Left kidney (tissue), 8 donors: ENCODE results near the gene GBA2. TPM values are rescaled to one million over a fixed set of nuclear protein-coding genes. Genes with fewer than 3 reads are reported as not detected.
A peak's percentile ranks its signal among the peaks of the same experiment; 100 is the strongest.

Experiments used
- DNase-seq: peaks from one replicate; pipeline ENCODE4 v3.0.0-alpha.2; 2013
- long read RNA-seq, 8 donors: transcript quantifications; one replicate each; lab custom pipeline, GENCODE V29; 2026
- polyA plus RNA-seq: library from polyadenylated mRNA; unstranded; fragments of 120-200 nt; gene quantifications from one replicate; pipeline ENCODE4 v1.2.1, GENCODE V29; 2013; ENCODE audit not compliant: insufficient read length

GBA2 gene
- polyA plus RNA-seq: 138 TPM
- long read RNA-seq, donor 1, transcript GBA2-208 (3 exons, 836 nt): major isoform, 8 of 22 reads
- long read RNA-seq, donor 1, transcript GBA2-203 (17 exons, 3,611 nt): minor isoform, 6 of 22 reads
- long read RNA-seq, donor 1, partial matches to known transcripts: 7 of 22 reads
- long read RNA-seq, donor 1, other reads (novel, unspliced or antisense): 0 of 22 reads
- long read RNA-seq, donor 2, transcript GBA2-208 (3 exons, 836 nt): major isoform, 10 of 16 reads
- long read RNA-seq, donor 2, partial matches to known transcripts: 0 of 16 reads
- long read RNA-seq, donor 2, other reads (novel, unspliced or antisense): 0 of 16 reads
- long read RNA-seq, donor 3, partial matches to known transcripts: 7 of 28 reads
- long read RNA-seq, donor 3, other reads (novel, unspliced or antisense): 13 of 28 reads
- long read RNA-seq, donor 4, partial matches to known transcripts: 0 of 1 reads
- long read RNA-seq, donor 4, other reads (novel, unspliced or antisense): 0 of 1 reads
- long read RNA-seq, donor 5, transcript GBA2-208 (3 exons, 836 nt): major isoform, 13 of 21 reads
- long read RNA-seq, donor 5, transcript GBA2-203 (17 exons, 3,611 nt): minor isoform, 5 of 21 reads
- long read RNA-seq, donor 5, partial matches to known transcripts: 0 of 21 reads
- long read RNA-seq, donor 5, other reads (novel, unspliced or antisense): 0 of 21 reads
- long read RNA-seq, donor 6, transcript GBA2-208 (3 exons, 836 nt): minor isoform, 7 of 15 reads
- long read RNA-seq, donor 6, transcript GBA2-203 (17 exons, 3,611 nt): major isoform, 8 of 15 reads
- long read RNA-seq, donor 6, partial matches to known transcripts: 0 of 15 reads
- long read RNA-seq, donor 6, other reads (novel, unspliced or antisense): 0 of 15 reads
- long read RNA-seq, donor 7, transcript GBA2-203 (17 exons, 3,611 nt): minor isoform, 6 of 23 reads
- long read RNA-seq, donor 7, transcript GBA2-208 (3 exons, 836 nt): major isoform, 9 of 23 reads
- long read RNA-seq, donor 7, partial matches to known transcripts: 7 of 23 reads
- long read RNA-seq, donor 7, other reads (novel, unspliced or antisense): 0 of 23 reads
- long read RNA-seq, donor 8, partial matches to known transcripts: 0 of 5 reads
- long read RNA-seq, donor 8, other reads (novel, unspliced or antisense): 0 of 5 reads

DNA sequence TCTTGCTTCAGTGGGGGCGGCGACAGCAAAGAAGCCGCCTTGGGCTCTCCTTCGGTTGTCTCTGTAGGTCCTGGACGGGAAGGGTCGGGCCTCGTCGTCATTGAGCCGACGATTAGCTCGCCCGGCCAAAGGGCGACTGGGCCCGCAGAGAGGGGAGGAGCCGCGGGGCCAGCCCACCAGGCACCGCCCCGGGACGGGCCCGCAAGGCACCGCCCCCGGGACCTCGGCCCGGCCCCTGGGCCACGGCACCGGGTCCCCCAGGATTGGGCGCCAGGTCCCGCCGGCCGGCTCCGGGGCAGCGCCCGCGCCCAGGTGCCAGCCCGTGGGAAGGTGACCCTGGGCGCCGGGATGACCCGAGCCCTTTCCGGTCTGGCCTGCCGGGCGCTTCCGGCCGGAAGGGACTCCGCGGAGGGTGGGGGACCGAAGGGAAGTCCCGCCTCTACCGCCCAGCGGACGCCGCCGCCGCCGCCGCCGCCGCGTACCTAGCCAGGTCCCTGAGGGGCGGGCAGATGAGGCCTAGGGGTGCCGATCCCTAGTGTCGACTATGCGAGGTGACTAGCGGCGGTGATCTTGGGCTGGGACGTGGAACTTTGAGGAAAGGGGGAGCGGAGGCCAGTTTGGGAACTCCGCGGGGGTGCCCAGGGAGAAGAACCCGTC is at the start of gene GBA2, which contains the start of gene RGP1:
GBA2 (minus strand) TSS at position 371 of the 657 bp plus-strand sequence. CDS start 524 bp downstream, outside the sequence.
RGP1 (plus strand) TSS at position 430 of the 657 bp plus-strand sequence. CDS start 469 bp downstream, outside the sequence.
- no peak for DNase-seq

GRCh38 chr9:35797311-35798109 is 48.5 kb upstream of the GBA2 start:
- no peak for DNase-seq

DNA sequence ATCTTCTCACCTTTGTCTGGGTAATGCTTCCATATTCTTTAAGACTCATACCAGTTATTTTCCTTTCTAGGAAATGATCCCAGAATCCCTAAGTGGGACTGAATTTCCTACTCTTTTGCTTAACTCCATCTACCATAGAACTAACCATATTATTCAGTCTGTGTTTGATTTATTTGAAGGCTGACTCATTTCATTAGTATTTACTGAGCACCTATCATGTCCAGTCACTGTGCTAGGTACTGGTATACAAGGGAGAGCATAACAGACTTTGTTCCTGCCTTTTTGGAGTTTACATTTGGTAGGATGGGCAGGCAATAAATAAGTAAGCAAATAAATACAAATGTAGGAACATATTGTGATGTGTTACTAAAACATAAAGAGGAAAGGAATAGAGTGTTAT is 46.7 kb upstream of the GBA2 start:
- no peak for DNase-seq

GRCh38 chr9:35793461-35793860 is 44.4 kb upstream of the GBA2 start:
- DNase-seq: no peak

GRCh38 chr9:35792826-35793225 is 43.8 kb upstream of the GBA2 start:
- DNase-seq: no peak

DNA sequence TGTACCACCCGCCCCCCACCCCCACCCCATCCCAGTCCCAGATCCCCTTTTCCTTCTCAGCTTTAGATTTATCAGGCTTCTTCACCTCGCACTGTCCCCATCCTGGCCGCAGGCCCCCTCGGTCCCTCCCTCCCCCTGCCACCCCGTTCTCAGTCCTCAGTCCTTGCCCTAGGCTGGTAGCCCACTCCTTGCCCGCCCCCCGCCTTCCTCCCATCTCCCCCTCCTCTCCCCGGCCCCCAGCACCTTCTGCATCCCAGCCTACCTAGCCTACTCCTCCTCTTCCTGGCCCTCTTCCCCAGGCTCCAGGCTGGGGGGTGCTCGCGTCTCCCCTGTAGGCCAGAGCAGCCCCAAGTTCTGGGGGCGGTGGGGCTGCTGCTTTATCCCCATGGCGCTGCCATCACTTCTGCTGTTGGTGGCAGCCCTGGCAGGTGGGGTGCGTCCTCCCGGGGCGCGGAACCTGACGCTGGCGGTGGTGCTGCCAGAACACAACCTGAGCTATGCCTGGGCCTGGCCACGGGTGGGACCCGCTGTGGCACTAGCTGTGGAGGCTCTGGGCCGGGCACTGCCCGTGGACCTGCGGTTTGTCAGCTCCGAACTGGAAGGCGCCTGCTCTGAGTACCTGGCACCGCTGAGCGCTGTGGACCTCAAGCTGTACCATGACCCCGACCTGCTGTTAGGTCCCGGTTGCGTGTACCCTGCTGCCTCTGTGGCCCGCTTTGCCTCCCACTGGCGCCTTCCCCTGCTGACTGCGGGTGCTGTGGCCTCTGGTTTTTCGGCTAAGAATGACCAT is 43.2 kb upstream of the GBA2 start:
- no peak for DNase-seq

DNA sequence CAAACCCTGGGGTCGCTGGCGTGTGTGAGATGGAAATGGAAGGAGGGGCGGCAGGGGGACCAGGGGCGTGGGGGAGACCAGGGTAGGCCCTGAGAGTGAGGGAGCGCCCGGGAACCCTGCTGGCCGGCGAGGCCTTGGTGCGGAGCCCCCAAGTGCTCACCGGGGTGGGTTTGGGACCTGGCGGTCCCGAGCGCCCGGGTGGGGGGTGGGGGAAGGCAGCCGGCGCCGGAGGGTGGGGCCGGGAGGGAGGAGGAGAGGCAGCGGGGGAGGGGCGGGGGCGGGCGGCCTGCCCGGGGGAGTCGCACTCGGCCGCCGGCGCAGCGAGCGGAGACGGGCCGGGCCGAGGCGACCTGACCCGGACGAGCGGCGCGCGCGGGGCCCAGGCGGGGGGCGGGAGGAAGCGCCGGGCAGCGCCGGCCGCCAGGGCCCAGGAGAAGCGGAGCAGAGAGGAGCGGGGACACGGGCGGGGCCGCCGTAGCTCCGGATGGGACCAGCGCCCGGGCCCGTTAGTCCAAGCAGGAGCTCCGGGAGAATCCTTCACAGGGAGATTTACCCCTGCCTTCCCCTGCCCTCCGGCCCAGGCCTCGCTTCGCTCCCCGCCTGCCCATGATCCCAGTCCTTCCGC is 42.4 kb upstream of the GBA2 start, which contains the start of gene NPR2:
NPR2 (plus strand) TSS at position 295 of the 625 bp plus-strand sequence. CDS start 818 bp downstream, outside the sequence.
- no peak for DNase-seq

- peak; percentile 87 for DNase-seq
Observed at GRCh38 chr9:35790385-35791296, 41.6 kb upstream of the GBA2 start.

- DNase-seq: no peak
Observed at GRCh38 chr9:35790025-35790384, 41.0 kb upstream of the GBA2 start.

GRCh38 chr9:35789541-35789940 is 40.5 kb upstream of the GBA2 start:
- DNase-seq: no peak

GRCh38 chr9:35783418-35783817 is 34.4 kb upstream of the GBA2 start:
- no peak for DNase-seq

DNA sequence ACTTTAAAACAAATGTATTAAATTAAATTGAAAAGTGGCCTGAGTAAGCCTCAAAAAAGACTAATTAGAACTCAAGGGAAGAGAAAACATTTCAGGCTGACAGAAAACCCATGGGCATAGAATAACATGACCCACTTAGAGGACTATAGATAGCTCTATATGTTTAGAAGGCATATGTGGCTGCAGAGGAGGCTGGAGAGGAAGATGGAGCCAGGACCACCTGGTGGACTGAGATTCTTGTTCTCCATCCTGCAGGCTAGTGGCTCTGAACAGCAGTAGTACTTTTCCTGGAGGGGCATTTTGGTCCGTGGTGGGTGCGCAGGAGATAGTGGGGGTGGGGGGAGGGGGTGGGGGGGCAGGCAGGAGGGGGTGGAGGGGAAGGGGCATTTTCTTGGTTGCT is 32.0 kb upstream of the GBA2 start:
- no peak for DNase-seq

DNA sequence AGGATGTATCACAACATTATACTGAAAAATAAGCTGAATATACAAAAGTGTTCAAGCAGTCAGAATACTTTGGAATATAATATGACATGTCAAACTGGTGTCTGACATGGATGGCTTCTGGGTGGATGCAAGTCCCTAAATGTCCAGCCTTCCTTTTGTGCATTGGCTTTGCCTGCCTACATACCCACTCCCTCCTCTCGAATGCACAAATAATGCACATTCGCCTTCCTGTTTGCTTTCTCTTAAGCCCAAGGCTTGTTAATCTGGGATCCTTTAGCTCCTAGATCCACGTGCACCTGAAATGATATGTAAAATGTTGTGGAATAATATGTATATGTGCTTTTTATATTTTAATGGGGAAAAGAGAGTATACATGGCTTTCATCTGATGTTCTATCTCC is 29.5 kb upstream of the GBA2 start:
- DNase-seq: no peak

DNA sequence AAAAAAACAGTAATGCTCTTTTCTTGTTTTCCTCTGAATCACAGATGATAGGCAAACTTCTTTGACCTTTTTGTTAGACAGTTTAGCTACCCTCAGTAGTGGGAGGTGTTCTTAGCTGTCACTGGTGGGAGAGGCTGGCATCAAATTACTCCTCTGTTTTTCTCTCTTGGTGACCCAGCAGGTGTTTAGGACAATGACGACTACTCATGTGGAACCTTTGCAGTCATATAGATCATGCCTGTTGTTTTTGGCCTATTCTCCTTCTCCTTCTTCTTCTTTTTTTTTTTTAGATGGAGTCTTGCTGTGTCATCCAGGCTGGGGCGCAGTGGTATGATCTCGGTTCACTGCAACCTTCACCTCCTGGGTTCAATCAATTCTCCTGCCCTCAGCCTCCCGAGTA is 27.0 kb upstream of the GBA2 start:
- peak; percentile 70 for DNase-seq

DNA sequence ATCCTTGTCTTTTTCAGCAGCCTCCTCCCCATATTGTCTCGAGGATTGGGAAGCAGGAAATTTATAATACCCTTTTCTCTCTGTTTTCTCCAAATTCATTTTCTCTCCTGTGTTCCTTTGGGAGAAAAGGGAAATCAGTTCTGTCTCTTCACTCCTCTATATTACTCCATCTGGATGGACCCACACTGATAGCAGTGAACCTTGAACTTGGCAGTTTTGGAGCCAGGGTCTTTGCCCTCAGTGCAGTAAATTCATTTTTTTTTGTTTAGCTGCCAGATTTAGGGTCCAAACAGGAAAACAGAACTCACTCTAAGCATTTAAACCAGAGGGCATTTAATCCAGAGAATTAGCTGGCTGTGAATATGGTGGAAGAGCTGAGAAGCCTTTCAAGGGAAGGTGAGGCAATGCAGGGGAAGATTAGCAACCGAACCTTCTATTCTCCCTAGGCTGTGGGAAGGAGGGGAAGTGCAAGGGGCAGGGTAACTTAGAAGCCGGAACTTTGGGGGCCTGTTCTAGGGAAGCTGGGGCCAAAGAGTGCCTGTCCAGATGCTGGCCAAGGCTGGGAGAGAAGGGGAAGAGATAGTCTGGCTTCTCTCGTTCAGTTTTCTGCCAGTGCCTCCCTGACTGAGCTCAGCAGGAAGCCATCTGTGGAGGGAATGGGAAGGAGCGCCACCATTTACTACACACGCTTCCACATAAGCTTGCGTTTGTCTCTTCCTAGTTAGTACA is 26.0 kb upstream of the GBA2 start:
- DNase-seq: no peak

- no peak for DNase-seq
Observed at GRCh38 chr9:35771943-35772342, 22.9 kb upstream of the GBA2 start.

- no peak for DNase-seq
Observed at GRCh38 chr9:35771534-35771933, 22.5 kb upstream of the GBA2 start.

- no peak for DNase-seq
Observed at GRCh38 chr9:35771075-35771433, 22.0 kb upstream of the GBA2 start.
